Mesodermal cell (in vitro differentiated cells): ENCODE results near the gene KIAA1586.

ENCODE experiments used
- H3K27ac ChIP-seq: 2 replicates; pipeline ENCODE4 v1.7.0; 2013; ENCODE audit warnings: mild to moderate bottlenecking, low read depth, low read length, moderate library complexity; ENCODE audit not compliant: severe bottlenecking
- H3K36me3 ChIP-seq: 2 replicates; pipeline ENCODE4 v1.7.1; 2013; ENCODE audit warnings: mild to moderate bottlenecking, low read length, moderate library complexity; ENCODE audit not compliant: control insufficient read depth, insufficient read depth
- H3K4me1 ChIP-seq: one replicate; pipeline ENCODE4 v1.7.1; 2013; ENCODE audit warnings: mild to moderate bottlenecking, low read length; ENCODE audit not compliant: insufficient read depth, control insufficient read depth, poor library complexity, severe bottlenecking
- H3K4me3 ChIP-seq: 2 replicates; pipeline ENCODE4 v1.7.0; 2013; ENCODE audit warnings: low read length, control low read depth, mild to moderate bottlenecking; ENCODE audit not compliant: insufficient read depth, poor library complexity, severe bottlenecking; ENCODE audit errors: extremely low read depth
- H3K9me3 ChIP-seq: 2 replicates; pipeline ENCODE4 v1.7.1; 2013; ENCODE audit warnings: mild to moderate bottlenecking, low read length, moderate library complexity; ENCODE audit not compliant: control insufficient read depth
- WGBS, 2 experiments: methylation state at CpG; one replicate each; pipeline ENCODE4 v1.1.5; 2013; ENCODE audit warnings: missing lambda C conversion rate in 2 of 2; ENCODE audit not compliant: insufficient coverage in 2 of 2; 5-methylcytosine and 5-hydroxymethylcytosine counted together

Gene KIAA1586

DNA sequence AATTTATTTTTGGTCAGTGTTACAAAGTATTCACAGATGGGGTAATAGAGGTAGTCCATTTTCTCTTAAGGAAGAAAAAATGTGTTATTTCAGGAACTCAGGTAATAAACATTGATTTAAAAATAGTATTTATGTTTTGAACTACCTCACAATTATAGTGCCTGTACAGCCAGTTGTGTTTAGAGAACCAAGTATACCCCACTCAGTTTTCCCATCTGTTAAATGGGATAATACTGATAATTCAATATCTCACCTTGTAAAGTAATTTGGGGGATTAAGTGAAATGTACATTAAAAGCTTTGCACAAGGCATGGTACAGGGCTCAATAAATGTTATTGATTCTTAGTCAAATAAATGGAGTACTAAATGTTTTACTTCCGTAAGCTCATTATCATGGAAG is 48.2 kb downstream of the KIAA1586 start:
- H3K4me3 ChIP-seq, result no peak overlapping the region
- peaks cover 5% of the 10 kb centered on the region for H3K4me1 ChIP-seq
- H3K36me3 ChIP-seq, result peaks cover 60% of the 10 kb centered on the region
- H3K9me3 ChIP-seq, result no peaks in the 10 kb centered on the region
- no peak overlapping the region for H3K27ac ChIP-seq
- WGBS, 2 experiments, result no CpG with 5 or more reads among the region's 1 CpG

DNA sequence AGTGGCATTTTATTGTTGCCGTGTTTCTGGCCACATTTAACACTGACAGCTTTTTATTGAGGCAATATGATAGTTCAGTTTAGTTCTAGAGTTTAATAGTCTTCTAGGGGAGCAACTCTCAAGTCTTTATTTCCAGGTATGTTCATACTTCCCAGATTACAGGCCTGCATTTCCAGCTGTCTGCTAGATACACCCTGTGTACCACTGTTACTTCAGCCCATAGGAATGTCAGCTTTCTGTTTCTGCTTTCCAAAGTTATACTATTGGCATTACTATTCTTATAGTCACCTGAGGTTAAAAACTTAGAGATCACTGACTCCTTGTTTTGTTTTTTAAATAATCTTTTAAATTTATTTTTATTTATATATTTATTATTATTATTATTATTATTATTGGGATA is 51.1 kb downstream of the KIAA1586 start:
- Histone ChIP-seq H3K4me1 (peaks cover 5% of the 10 kb centered on the region), H3K9me3 (no peaks in the 10 kb centered on the region), H3K4me3 (no peak overlapping the region), H3K36me3 (peaks cover 77% of the 10 kb centered on the region), H3K27ac (no peak overlapping the region)
- WGBS, 2 experiments, result 100% methylated on average over 1 of the region's 1 CpG; no CpG with 5 or more reads in 1 of the 2 experiments

DNA sequence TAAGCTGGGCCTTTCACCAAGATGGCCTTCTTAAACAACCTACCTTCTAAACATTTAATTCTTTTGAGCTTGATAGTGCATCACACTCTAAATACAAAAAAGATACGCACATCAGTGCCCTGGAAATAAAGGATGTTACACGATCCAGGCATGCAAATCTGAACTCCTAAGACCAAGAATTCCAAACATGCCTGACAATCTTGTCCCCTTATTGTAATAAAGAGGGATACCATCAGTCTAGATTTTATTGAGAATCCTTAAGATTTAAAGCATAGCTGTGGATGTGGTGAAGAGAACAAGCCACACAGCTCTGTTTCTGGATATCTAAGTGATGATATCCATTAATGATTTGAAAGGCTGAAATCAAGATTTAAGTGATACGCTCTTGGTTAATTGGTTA is 56.5 kb downstream of the KIAA1586 start:
- Histone ChIP-seq H3K4me3 (no peak overlapping the region), H3K36me3 (peaks cover 78% of the 10 kb centered on the region), H3K9me3 (no peaks in the 10 kb centered on the region), H3K27ac (no peak overlapping the region), H3K4me1 (no peaks in the 10 kb centered on the region)
- no CpG with 5 or more reads among the region's 3 CpGs for WGBS, 2 experiments

DNA sequence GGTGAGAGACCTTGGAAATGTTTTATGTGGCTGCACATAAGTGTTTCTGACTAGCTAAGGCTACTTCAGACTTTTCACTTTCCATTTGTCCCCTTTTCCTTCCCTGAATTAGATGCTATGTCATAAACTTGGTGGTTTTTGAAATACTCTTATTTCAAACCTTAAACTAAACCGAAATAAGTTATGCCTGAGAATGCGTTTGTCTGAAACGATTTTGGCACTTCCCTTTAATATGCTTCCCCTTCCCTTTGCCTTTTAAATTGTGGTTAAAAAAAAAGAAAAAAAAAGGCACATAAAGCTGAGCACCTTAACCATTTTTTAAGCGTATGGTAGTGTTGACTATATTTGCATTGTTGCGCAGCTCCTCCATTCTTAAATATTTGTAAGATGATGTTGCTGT is 57.8 kb downstream of the KIAA1586 start:
- Histone ChIP-seq H3K4me3 (no peak overlapping the region), H3K27ac (no peak overlapping the region), H3K36me3 (peaks cover 75% of the 10 kb centered on the region), H3K9me3 (no peaks in the 10 kb centered on the region), H3K4me1 (no peaks in the 10 kb centered on the region)
- 100% methylated on average over 1 of the region's 5 CpGs; no CpG with 5 or more reads in 1 of the 2 experiments for WGBS, 2 experiments
